ENCODE results near the gene RPS27A. TPM values are rescaled to one million over a fixed set of nuclear protein-coding genes. Genes with fewer than 3 reads are reported as not detected.

Gene RPS27A
- total RNA-seq, 1 donor = 641 TPM

DNA sequence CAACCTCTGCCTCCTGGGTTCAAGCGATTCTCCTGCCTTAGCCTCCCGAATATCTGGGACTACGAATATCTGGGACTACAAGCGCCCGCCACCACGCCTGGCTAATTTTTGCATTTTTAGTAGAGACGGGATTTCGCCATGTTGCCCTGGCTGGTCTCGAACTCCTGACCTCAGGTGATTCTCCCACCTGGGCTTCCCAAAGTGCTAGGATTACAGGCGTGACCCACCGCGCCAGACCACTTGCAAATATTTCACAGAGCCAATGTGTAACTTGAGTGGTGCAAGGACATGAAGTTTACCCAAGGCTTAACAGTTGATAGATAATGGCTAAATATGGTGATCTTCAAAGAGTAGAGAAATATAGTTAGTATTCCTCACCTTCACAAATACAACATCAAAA is 50.6 kb downstream of the RPS27A start:
- no peaks in the 10 kb centered on the region for H3K36me3 ChIP-seq (ENCODE audit: insufficient read depth, low read length)
- peaks cover 5% of the 10 kb centered on the region for H3K4me1 ChIP-seq (ENCODE audit: insufficient read depth, low read length)
- no peak overlapping the region for H2AFZ ChIP-seq (ENCODE audit: low read length)
- no peak overlapping the region for H3K27ac ChIP-seq (ENCODE audit: low read depth, low read length)
- H3K27me3 ChIP-seq (ENCODE audit: insufficient read depth, low read length) = no peaks in the 10 kb centered on the region
- no peaks in the 10 kb centered on the region for H3K9me3 ChIP-seq (ENCODE audit: low read depth, low read length)
- no peak overlapping the region for H3K4me3 ChIP-seq (ENCODE audit: insufficient read depth, low read length)
- no peaks in the 10 kb centered on the region for H4K20me1 ChIP-seq (ENCODE audit: insufficient read depth, low read length)
- no peak for DNase-seq (ENCODE audit: insufficient read length, low spot score, missing footprints)
- no peaks in the 10 kb centered on the region for H3K79me2 ChIP-seq (ENCODE audit: insufficient read depth, low read length)
- TF ChIP-seq, protein P1, sequence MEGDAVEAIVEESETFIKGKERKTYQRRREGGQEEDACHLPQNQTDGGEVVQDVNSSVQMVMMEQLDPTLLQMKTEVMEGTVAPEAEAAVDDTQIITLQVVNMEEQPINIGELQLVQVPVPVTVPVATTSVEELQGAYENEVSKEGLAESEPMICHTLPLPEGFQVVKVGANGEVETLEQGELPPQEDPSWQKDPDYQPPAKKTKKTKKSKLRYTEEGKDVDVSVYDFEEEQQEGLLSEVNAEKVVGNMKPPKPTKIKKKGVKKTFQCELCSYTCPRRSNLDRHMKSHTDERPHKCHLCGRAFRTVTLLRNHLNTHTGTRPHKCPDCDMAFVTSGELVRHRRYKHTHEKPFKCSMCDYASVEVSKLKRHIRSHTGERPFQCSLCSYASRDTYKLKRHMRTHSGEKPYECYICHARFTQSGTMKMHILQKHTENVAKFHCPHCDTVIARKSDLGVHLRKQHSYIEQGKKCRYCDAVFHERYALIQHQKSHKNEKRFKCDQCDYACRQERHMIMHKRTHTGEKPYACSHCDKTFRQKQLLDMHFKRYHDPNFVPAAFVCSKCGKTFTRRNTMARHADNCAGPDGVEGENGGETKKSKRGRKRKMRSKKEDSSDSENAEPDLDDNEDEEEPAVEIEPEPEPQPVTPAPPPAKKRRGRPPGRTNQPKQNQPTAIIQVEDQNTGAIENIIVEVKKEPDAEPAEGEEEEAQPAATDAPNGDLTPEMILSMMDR (IDR thresholded peaks at IDR 0.05; ENCODE audit: extremely low read depth, low read depth, low read length) = no peak
- peak overlapping the region; percentile 84 for H3K4me2 ChIP-seq (ENCODE audit: insufficient read depth, low read length)

Other genes starting within 250 kb of the RPS27A start
- 316 and 355 TPM in 2 replicates for gene RTN4, start 182.2 kb upstream of the RPS27A start, total RNA-seq
- 13.6 and 14.5 TPM in 2 replicates for gene CLHC1, start 395 bp upstream of the RPS27A start, total RNA-seq
- 45.6 and 51.9 TPM in 2 replicates for gene MTIF2, start 36.5 kb downstream of the RPS27A start, total RNA-seq
- gene CCDC88A, start 187.2 kb downstream of the RPS27A start, total RNA-seq = 54.3 and 55.1 TPM in 2 replicates